Suprapubic skin (tissue), 4 donors: ENCODE data around the gene PRR11. TPM values are rescaled to one million over a fixed set of nuclear protein-coding genes. Genes with fewer than 3 reads are reported as not detected.

ENCODE experiments used
- DNase-seq, 2 donors: peaks; one replicate each; pipeline ENCODE4 v3.0.0-alpha.2; 2019; ENCODE audit warnings: low spot score in 2 of 2
- H3K27ac ChIP-seq: fragments of 200-600 bp; sonication (generic); one replicate; pipeline ENCODE4 v1.5.1; 2019
- H3K27me3 ChIP-seq: fragments of 200-600 bp; sonication (generic); one replicate; pipeline ENCODE4 v1.5.1; 2019
- H3K36me3 ChIP-seq: fragments of 200-600 bp; sonication (generic); one replicate; pipeline ENCODE4 v1.5.1; 2019
- H3K4me1 ChIP-seq: fragments of 200-600 bp; sonication (generic); one replicate; pipeline ENCODE4 v1.5.1; 2019
- H3K4me3 ChIP-seq: fragments of 200-600 bp; sonication (generic); one replicate; pipeline ENCODE4 v1.5.1; 2019; ENCODE audit warnings: mild to moderate bottlenecking
- H3K9me3 ChIP-seq: fragments of 200-600 bp; sonication (generic); one replicate; pipeline ENCODE4 v1.5.1; 2019
- EP300 ChIP-seq: sonication (generic); formaldehyde crosslinking; IDR thresholded peaks from one replicate; pipeline ENCODE4 v1.6.1; 2017; ENCODE audit warnings: antibody characterized with exemption
- POLR2A ChIP-seq, 2 donors: fragments of 450-650 bp; IDR thresholded peaks; one replicate each; pipeline ENCODE4 v1.6.1; 2017; ENCODE audit warnings: antibody characterized with exemption in 2 of 2, mild to moderate bottlenecking in 2 of 2, moderate library complexity in 2 of 2
- POLR2AphosphoS5 ChIP-seq, 3 donors: sonication (generic); formaldehyde crosslinking; IDR thresholded peaks; one replicate each; pipeline ENCODE4 v1.6.1; 2017; ENCODE audit warnings: antibody characterized with exemption in 3 of 3
- WGBS: methylation state at CpG from one replicate; pipeline ENCODE4 v1.1.5; 2018; 5-methylcytosine and 5-hydroxymethylcytosine counted together
- total RNA-seq, 4 donors: library from RNA; depleted of rRNA; stranded (reverse); fragments of >200 nt; gene quantifications; one replicate each; pipeline ENCODE4 v1.1.0, GENCODE V29; 2016
- TF ChIP-seq, protein P1 (sequence below), 2 donors: fragments of 200-600 bp in 1 of 2; fragments of 450-650 bp in 1 of 2; sonication (generic) in 1 of 2; IDR thresholded peaks; one replicate each; pipeline ENCODE4 v1.5.1; 2016 to 2019; ENCODE audit warnings: antibody characterized with exemption in 2 of 2, mild to moderate bottlenecking in 1 of 2, moderate library complexity in 1 of 2

Gene PRR11
- total RNA-seq, 4 donors from 2014 or later: 2.8 to 7.0 (median 4.4) TPM

DNA sequence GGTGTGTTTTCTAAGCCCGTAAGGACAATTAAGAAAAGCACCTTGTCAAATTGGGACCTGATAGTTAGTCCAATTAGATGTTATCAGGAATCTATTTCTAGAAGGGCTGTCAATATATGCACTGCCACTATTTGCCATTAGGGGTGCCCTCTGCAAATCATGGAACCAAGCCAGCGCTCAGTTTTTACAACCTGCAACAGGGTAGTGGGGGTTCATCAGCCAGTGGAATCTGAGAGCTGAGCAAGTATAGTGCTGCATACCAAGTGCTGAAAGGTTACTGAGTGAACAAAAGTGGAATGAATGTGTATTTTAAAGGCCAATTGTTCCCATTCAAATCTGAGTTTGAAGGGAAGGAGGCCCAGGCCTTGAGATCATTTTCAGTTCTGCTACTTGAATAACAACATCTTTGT lies 10.4 kb downstream of the PRR11 start:
- DNase-seq: peak in 1 of 2 donors; percentile 71

DNA sequence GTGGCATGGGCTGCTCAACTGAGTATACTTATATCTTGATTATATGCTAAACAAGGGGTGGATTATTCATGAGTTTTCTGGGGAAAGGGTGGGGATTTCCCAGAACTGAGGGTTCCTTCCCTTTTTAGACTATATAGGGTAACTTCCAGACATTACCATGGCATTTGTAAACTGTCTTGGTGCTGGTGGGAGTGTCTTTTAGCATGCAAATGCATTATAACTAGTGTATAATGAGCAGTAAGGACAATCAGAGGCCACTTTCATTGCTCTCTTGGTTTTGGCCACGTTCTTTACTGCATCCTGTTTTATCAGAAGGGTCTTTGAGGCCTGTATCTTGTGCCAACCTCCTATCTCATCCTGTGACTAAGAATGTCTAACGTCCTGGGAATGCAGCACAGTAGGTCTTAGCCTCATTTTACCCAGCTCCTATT lies 12.0 kb downstream of the PRR11 start:
- H3K36me3 ChIP-seq: no peaks in the 10 kb centered on the region
- H3K4me3 ChIP-seq: no peak overlapping the region
- H3K27ac ChIP-seq: no peak overlapping the region
- no peak for DNase-seq
- no peaks in the 10 kb centered on the region for H3K4me1 ChIP-seq
- H3K9me3 ChIP-seq: no peaks in the 10 kb centered on the region
- WGBS: 82% methylated on average over 2 of the region's 2 CpGs
- no peak for TF ChIP-seq POLR2A (IDR thresholded peaks at IDR 0.05)
- no peak for TF ChIP-seq EP300
- no peak for TF ChIP-seq POLR2AphosphoS5 (IDR thresholded peaks at IDR 0.05)
- TF ChIP-seq, protein P1, sequence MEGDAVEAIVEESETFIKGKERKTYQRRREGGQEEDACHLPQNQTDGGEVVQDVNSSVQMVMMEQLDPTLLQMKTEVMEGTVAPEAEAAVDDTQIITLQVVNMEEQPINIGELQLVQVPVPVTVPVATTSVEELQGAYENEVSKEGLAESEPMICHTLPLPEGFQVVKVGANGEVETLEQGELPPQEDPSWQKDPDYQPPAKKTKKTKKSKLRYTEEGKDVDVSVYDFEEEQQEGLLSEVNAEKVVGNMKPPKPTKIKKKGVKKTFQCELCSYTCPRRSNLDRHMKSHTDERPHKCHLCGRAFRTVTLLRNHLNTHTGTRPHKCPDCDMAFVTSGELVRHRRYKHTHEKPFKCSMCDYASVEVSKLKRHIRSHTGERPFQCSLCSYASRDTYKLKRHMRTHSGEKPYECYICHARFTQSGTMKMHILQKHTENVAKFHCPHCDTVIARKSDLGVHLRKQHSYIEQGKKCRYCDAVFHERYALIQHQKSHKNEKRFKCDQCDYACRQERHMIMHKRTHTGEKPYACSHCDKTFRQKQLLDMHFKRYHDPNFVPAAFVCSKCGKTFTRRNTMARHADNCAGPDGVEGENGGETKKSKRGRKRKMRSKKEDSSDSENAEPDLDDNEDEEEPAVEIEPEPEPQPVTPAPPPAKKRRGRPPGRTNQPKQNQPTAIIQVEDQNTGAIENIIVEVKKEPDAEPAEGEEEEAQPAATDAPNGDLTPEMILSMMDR (IDR thresholded peaks at IDR 0.05): no peak
- no peaks in the 10 kb centered on the region for H3K27me3 ChIP-seq

More for the DNA sequence above, 10.4 kb downstream of the PRR11 start:
- no peaks in the 10 kb centered on the region for H3K27me3 ChIP-seq
- 36% methylated on average over 2 of the region's 2 CpGs for WGBS
- no peaks in the 10 kb centered on the region for H3K9me3 ChIP-seq
- H3K36me3 ChIP-seq: no peaks in the 10 kb centered on the region
- no peaks in the 10 kb centered on the region for H3K4me1 ChIP-seq
- H3K4me3 ChIP-seq: no peak overlapping the region
- TF ChIP-seq, protein P1 (IDR thresholded peaks at IDR 0.05): peak; percentile 38 to 64
- TF ChIP-seq POLR2AphosphoS5 (IDR thresholded peaks at IDR 0.05): no peak
- H3K27ac ChIP-seq: no peak overlapping the region

DNA sequence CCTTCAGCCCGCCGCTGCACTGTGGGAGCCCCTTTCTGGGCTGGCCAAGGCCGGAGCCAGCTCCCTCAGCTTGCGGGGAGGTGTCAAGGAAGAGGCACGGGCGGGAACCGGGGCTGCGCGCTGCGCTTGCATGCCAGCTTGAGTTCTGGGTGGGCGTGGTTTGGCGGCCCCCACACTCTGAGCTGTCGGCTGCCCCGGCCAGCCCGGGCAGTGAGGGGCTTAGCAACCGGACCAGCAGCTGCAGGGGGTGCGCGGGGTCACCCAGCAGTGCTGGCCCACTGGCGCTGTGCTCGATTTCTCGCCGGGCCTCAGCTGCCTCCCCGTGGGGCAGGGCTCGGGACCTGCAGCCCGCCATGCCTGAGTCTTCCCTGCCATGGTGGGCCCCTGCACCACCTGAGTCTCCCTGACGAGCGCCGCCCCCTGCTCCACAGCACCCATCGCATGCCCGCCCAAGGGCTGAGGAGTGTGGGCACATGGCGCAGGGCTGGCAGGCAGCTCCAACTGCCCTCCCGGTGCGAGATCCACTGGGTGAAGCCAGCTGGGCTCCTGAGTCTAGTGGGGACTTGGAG lies 17.0 kb downstream of the PRR11 start:
- no peaks in the 10 kb centered on the region for H3K9me3 ChIP-seq
- no peaks in the 10 kb centered on the region for H3K27me3 ChIP-seq
- 95% methylated on average over 9 of the region's 33 CpGs for WGBS
- H3K36me3 ChIP-seq: no peaks in the 10 kb centered on the region
- H3K4me1 ChIP-seq: no peaks in the 10 kb centered on the region
- no peak overlapping the region for H3K4me3 ChIP-seq
- DNase-seq: peak in 1 of 2 donors; percentile 70
- TF ChIP-seq EP300 (no peak), POLR2AphosphoS5 (IDR thresholded peaks at IDR 0.05) (no peak), POLR2A (IDR thresholded peaks at IDR 0.05) (no peak)
- TF ChIP-seq, protein P1 (IDR thresholded peaks at IDR 0.05): no peak
- no peak overlapping the region for H3K27ac ChIP-seq

DNA sequence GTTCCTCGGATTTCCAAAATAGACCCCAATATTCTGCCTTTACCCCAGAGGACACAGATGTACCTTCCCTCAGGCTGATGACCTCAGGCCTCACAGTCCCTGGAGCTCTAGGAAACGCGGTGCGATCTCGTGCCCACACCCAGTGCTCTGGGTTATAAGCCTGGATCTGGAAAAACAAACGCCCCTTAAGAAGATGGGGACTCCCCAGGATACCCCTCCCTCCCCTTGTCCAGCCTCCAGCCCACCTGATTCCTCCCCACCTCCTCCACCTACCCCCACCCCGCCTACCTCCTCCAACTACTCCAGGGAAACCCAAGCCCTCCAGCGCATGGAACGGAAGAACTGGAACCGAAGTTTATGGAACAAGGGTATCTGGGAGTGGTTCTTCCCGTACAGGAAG lies 19.1 kb downstream of the PRR11 start:
- Histone ChIP-seq H3K4me3 (no peak overlapping the region), H3K4me1 (no peaks in the 10 kb centered on the region), H3K27me3 (no peaks in the 10 kb centered on the region), H3K36me3 (no peaks in the 10 kb centered on the region), H3K9me3 (no peaks in the 10 kb centered on the region), H3K27ac (no peak overlapping the region)
- TF ChIP-seq POLR2AphosphoS5 (IDR thresholded peaks at IDR 0.05): no peak
- TF ChIP-seq, protein P1 (IDR thresholded peaks at IDR 0.05): no peak
- TF ChIP-seq POLR2A (IDR thresholded peaks at IDR 0.05): no peak
- TF ChIP-seq EP300: no peak
- 98% methylated on average over 11 of the region's 11 CpGs for WGBS
- peak in 1 of 2 donors; percentile 43 for DNase-seq

DNA sequence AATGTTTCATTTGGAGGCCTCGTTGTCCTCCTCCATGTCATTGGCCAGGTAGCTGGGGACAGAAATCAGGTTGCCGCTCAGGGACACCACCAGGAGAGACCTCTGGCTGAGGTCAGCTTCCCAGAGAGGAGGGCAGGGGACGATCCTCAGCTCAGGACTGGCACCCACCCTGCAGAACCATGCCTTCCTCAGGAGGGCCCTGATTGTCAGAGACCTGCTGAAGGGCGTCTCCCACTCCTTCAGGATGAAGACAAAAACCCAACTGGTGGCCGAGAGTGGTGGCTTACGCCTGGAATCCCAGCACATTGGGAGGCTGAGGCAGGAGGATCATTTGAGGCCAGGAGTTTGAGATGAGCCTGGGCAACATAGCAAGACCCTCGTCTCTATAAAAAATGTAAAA lies 19.5 kb downstream of the PRR11 start:
- H3K4me3 ChIP-seq: no peak overlapping the region
- no peaks in the 10 kb centered on the region for H3K9me3 ChIP-seq
- H3K27me3 ChIP-seq: no peaks in the 10 kb centered on the region
- TF ChIP-seq POLR2A (IDR thresholded peaks at IDR 0.05) (no peak), EP300 (no peak), POLR2AphosphoS5 (IDR thresholded peaks at IDR 0.05) (no peak)
- TF ChIP-seq, protein P1 (IDR thresholded peaks at IDR 0.05): no peak
- WGBS: 98% methylated on average over 6 of the region's 7 CpGs
- no peak overlapping the region for H3K27ac ChIP-seq
- H3K4me1 ChIP-seq: no peaks in the 10 kb centered on the region
- DNase-seq: peak in 1 of 2 donors; percentile 32
- H3K36me3 ChIP-seq: no peaks in the 10 kb centered on the region
